GM23338 (cell line): ENCODE results near the gene ARHGEF39.
"Not testable (repeated sequence)": the region's sequence is repeated elsewhere in the genome, so short reads cannot be mapped to it uniquely, and the experiment has no call there.

Experiments used
- EZH2 ChIP-seq: fragments of 200-600 bp; sonication (generic); IDR thresholded peaks from one replicate; pipeline ENCODE4 v1.8.0; 2017; ENCODE audit warnings: antibody characterized with exemption, mild to moderate bottlenecking, low read depth; ENCODE audit not compliant: unreplicated experiment
- EZH2phosphoT487 ChIP-seq: fragments of 200-600 bp; sonication (generic); IDR thresholded peaks from one replicate; pipeline ENCODE4 v1.8.1; 2018; ENCODE audit warnings: antibody characterized with exemption; ENCODE audit not compliant: unreplicated experiment
- JUNB ChIP-seq: IDR thresholded peaks from one replicate; pipeline ENCODE4 v1.6.1; 2016; ENCODE audit warnings: antibody characterized with exemption; ENCODE audit not compliant: unreplicated experiment
- POLR2AphosphoS5 ChIP-seq: IDR thresholded peaks from 2 replicates; pipeline ENCODE4 v1.6.1; 2016; ENCODE audit warnings: antibody characterized with exemption, low read depth
- REST ChIP-seq: IDR thresholded peaks from one replicate; pipeline ENCODE4 v1.6.1; 2018; ENCODE audit warnings: antibody characterized with exemption; ENCODE audit not compliant: unreplicated experiment
- TF ChIP-seq, protein P1 (sequence below), 2 experiments: fragments of 200-600 bp in 1 of 2; sonication (generic) in 1 of 2; conservative IDR thresholded peaks; 2 replicates each; pipeline versions ENCODE4 v1.5.1 to v1.6.1; 2016 to 2017; ENCODE audit warnings: antibody characterized with exemption in 2 of 2, low read depth in 2 of 2, mild to moderate bottlenecking in 2 of 2, moderate library complexity in 1 of 2

DNA sequence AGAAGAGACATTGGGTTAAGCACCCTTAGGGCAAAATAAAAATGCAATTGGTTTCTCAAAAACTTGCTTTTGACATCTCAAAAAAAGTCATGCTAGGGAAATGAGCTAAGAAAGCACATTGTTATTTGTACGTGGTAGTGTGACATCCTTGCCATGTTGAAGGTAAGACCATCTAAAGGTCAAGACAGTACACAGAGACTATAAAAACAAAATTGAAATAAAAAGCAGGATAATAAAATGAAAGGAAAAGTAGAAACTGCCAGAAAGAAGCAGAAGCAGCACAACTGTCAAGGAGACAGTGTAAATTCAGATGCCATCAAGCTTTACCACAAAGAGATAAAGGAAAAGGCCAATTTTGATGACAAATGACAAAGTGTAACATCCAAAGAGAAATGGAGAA lies 25.8 kb downstream of the ARHGEF39 start:
- TF ChIP-seq POLR2AphosphoS5, EZH2, REST, EZH2phosphoT487, JUNB: not testable (repeated sequence)
- TF ChIP-seq, protein P1, sequence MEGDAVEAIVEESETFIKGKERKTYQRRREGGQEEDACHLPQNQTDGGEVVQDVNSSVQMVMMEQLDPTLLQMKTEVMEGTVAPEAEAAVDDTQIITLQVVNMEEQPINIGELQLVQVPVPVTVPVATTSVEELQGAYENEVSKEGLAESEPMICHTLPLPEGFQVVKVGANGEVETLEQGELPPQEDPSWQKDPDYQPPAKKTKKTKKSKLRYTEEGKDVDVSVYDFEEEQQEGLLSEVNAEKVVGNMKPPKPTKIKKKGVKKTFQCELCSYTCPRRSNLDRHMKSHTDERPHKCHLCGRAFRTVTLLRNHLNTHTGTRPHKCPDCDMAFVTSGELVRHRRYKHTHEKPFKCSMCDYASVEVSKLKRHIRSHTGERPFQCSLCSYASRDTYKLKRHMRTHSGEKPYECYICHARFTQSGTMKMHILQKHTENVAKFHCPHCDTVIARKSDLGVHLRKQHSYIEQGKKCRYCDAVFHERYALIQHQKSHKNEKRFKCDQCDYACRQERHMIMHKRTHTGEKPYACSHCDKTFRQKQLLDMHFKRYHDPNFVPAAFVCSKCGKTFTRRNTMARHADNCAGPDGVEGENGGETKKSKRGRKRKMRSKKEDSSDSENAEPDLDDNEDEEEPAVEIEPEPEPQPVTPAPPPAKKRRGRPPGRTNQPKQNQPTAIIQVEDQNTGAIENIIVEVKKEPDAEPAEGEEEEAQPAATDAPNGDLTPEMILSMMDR (conservative IDR thresholded peaks at IDR 0.05; ENCODE audit: low read depth in 2 of 2): not testable (repeated sequence)
